Breast epithelium (tissue), 3 donors: Measurements from ENCODE around the gene HIVEP3.

ENCODE experiments used
- CTCF ChIP-seq, 3 donors: fragments of 450-650 bp; IDR thresholded peaks; one replicate each; pipeline ENCODE4 v1.5.1; 2016 to 2017; ENCODE audit warnings: antibody characterized with exemption in 3 of 3, mild to moderate bottlenecking in 3 of 3, moderate library complexity in 3 of 3
- POLR2A ChIP-seq: fragments of 450-650 bp; IDR thresholded peaks from one replicate; pipeline ENCODE4 v1.6.1; 2016; ENCODE audit warnings: antibody characterized with exemption, mild to moderate bottlenecking, moderate library complexity
- POLR2AphosphoS5 ChIP-seq, 3 donors: sonication (generic); formaldehyde crosslinking; IDR thresholded peaks; one replicate each; pipeline ENCODE4 v1.6.1; 2017; ENCODE audit warnings: antibody characterized with exemption in 3 of 3

- TF ChIP-seq CTCF (IDR thresholded peaks at IDR 0.05) (no peak), POLR2A (no peak), POLR2AphosphoS5 (IDR thresholded peaks at IDR 0.05) (no peak)
Observed at GRCh38 chr1:41738006-41738405, 180.7 kb downstream of the HIVEP3 start.
